H9 (cell line): ENCODE results near the gene ATP5PO. TPM values are rescaled to one million over a fixed set of nuclear protein-coding genes. Genes with fewer than 3 reads are reported as not detected.

Experiments used
- DNase-seq: peaks from one replicate; pipeline ENCODE4 v3.0.0-alpha.2; 2017
- H2AFZ ChIP-seq: one replicate; pipeline ENCODE4 v1.6.1; 2013; ENCODE audit warnings: mild to moderate bottlenecking, low read length, control low read depth, moderate library complexity
- H2AK5ac ChIP-seq: 2 replicates; pipeline ENCODE4 v1.6.1; 2013; ENCODE audit warnings: low read length, control low read depth, mixed read lengths; ENCODE audit not compliant: insufficient read length
- H2BK120ac ChIP-seq: one replicate; pipeline ENCODE4 v1.6.1; 2013; ENCODE audit warnings: low read depth, mild to moderate bottlenecking, low read length, control low read depth, inconsistent platforms; ENCODE audit not compliant: poor library complexity, severe bottlenecking
- H2BK12ac ChIP-seq: 2 replicates; pipeline ENCODE4 v1.6.1; 2013; ENCODE audit warnings: low read length, control low read depth, mixed read lengths, low read depth; ENCODE audit not compliant: insufficient read length
- H2BK15ac ChIP-seq: 2 replicates; pipeline ENCODE4 v1.6.1; 2013; ENCODE audit warnings: low read depth, low read length, control low read depth
- H2BK20ac ChIP-seq: one replicate; pipeline ENCODE4 v1.6.1; 2013; ENCODE audit warnings: low read depth, mild to moderate bottlenecking, low read length, control low read depth, inconsistent platforms; ENCODE audit not compliant: poor library complexity, severe bottlenecking
- H2BK5ac ChIP-seq: 2 replicates; pipeline ENCODE4 v1.6.1; 2013; ENCODE audit warnings: low read length, control low read depth, mixed read lengths; ENCODE audit not compliant: insufficient read length
- H3K14ac ChIP-seq: 2 replicates; pipeline ENCODE4 v1.6.1; 2013; ENCODE audit warnings: low read length, control low read depth; ENCODE audit not compliant: insufficient read depth
- H3K18ac ChIP-seq: 2 replicates; pipeline ENCODE4 v1.6.1; 2013; ENCODE audit warnings: low read depth, mild to moderate bottlenecking, mixed read lengths, low read length, control low read depth; ENCODE audit not compliant: insufficient read length
- H3K23ac ChIP-seq: 2 replicates; pipeline ENCODE4 v1.6.1; 2013; ENCODE audit warnings: low read length, control low read depth, mixed read lengths, low read depth; ENCODE audit not compliant: insufficient read length
- H3K23me2 ChIP-seq: 2 replicates; pipeline ENCODE4 v1.6.1; 2013; ENCODE audit warnings: low read depth, mild to moderate bottlenecking, mixed read lengths, low read length, control low read depth; ENCODE audit not compliant: insufficient read length, poor library complexity, severe bottlenecking
- H3K27ac ChIP-seq: 2 replicates; pipeline ENCODE4 v1.5.1; 2013; ENCODE audit warnings: low read length, control low read depth, mixed read lengths, low read depth; ENCODE audit not compliant: insufficient read length
- H3K27me3 ChIP-seq: 2 replicates; pipeline ENCODE4 v1.6.1; 2013; ENCODE audit warnings: low read length, control low read depth, inconsistent platforms; ENCODE audit not compliant: insufficient read depth
- H3K4ac ChIP-seq: 2 replicates; pipeline ENCODE4 v1.6.1; 2013; ENCODE audit warnings: low read depth, mild to moderate bottlenecking, control low read depth, inconsistent platforms, low read length, moderate library complexity
- H3K4me1 ChIP-seq: 2 replicates; pipeline ENCODE4 v1.6.1; 2013; ENCODE audit warnings: low read length, control low read depth, inconsistent platforms; ENCODE audit not compliant: insufficient read depth
- H3K4me2 ChIP-seq: 2 replicates; pipeline ENCODE4 v1.6.1; 2013; ENCODE audit warnings: low read length, control low read depth, mixed read lengths; ENCODE audit not compliant: insufficient read length, insufficient read depth
- H3K56ac ChIP-seq: 2 replicates; pipeline ENCODE4 v1.6.1; 2013; ENCODE audit warnings: low read depth, mild to moderate bottlenecking, mixed read lengths, low read length, control low read depth; ENCODE audit not compliant: insufficient read length
- H3K79me1 ChIP-seq: 2 replicates; pipeline ENCODE4 v1.6.1; 2013; ENCODE audit warnings: low read depth, mild to moderate bottlenecking, moderate library complexity, low read length, control low read depth, inconsistent platforms; ENCODE audit not compliant: insufficient read depth, poor library complexity, severe bottlenecking
- H3K79me2 ChIP-seq: 2 replicates; pipeline ENCODE4 v1.6.1; 2013; ENCODE audit warnings: low read length, control low read depth, inconsistent platforms; ENCODE audit not compliant: insufficient read depth
- H3K9ac ChIP-seq: 2 replicates; pipeline ENCODE4 v1.6.1; 2013; ENCODE audit warnings: low read length, control low read depth, mixed read lengths; ENCODE audit not compliant: insufficient read length; ENCODE audit errors: extremely low read depth
- H3K9me3 ChIP-seq: one replicate; pipeline ENCODE4 v1.6.1; 2013; ENCODE audit warnings: low read depth, low read length, inconsistent platforms; ENCODE audit not compliant: control insufficient read depth
- H3T11ph ChIP-seq: one replicate; pipeline ENCODE4 v1.6.1; 2013; ENCODE audit warnings: mild to moderate bottlenecking, low read length, control low read depth, inconsistent platforms
- H4K20me1 ChIP-seq: one replicate; pipeline ENCODE4 v1.6.1; 2013; ENCODE audit not compliant: control insufficient read depth, insufficient read length, insufficient read depth
- H4K5ac ChIP-seq: 2 replicates; pipeline ENCODE4 v1.6.1; 2013; ENCODE audit warnings: low read depth, mild to moderate bottlenecking, mixed read lengths, low read length, control low read depth; ENCODE audit not compliant: insufficient read length
- H4K8ac ChIP-seq: replicated peaks from 2 replicates; pipeline ENCODE4 v1.6.1; 2013; ENCODE audit warnings: low read length, control low read depth, mixed read lengths, low read depth; ENCODE audit not compliant: insufficient read length
- H4K91ac ChIP-seq: 2 replicates; pipeline ENCODE4 v1.6.1; 2013; ENCODE audit warnings: low read depth, mild to moderate bottlenecking, moderate library complexity, mixed read lengths, low read length, control low read depth; ENCODE audit not compliant: insufficient read length
- H3K27ac Mint-ChIP-seq, 3 experiments: 2 replicates in 2 of 3; 3 replicates in 1 of 3; pipeline ENCODE4 v1.8.0; 2020 to 2021; ENCODE audit warnings: mixed read lengths in 3 of 3, mild to moderate bottlenecking in 1 of 3, moderate library complexity in 1 of 3
- H3K27me3 Mint-ChIP-seq: 2 replicates; pipeline ENCODE4 v1.8.0; 2021; ENCODE audit warnings: low read depth, mild to moderate bottlenecking, moderate library complexity, mixed read lengths
- H3K36me3 Mint-ChIP-seq, 3 experiments: 2 replicates in 2 of 3; 3 replicates in 1 of 3; pipeline ENCODE4 v1.8.0; 2020 to 2021; ENCODE audit warnings: low read depth in 3 of 3, mixed read lengths in 3 of 3; ENCODE audit not compliant: insufficient read depth in 1 of 3
- H3K4me1 Mint-ChIP-seq, 2 experiments: 2 replicates each; pipeline ENCODE4 v1.8.0; 2020; ENCODE audit warnings: mixed read lengths in 2 of 2
- H3K4me3 Mint-ChIP-seq, 2 experiments: 2 replicates in 1 of 2; 3 replicates in 1 of 2; pipeline ENCODE4 v1.8.0; 2020 to 2021; ENCODE audit warnings: mild to moderate bottlenecking in 2 of 2, mixed read lengths in 2 of 2, moderate library complexity in 1 of 2
- H3K9me3 Mint-ChIP-seq, 2 experiments: 2 replicates in 1 of 2; 3 replicates in 1 of 2; pipeline ENCODE4 v1.8.0; 2020; ENCODE audit warnings: mild to moderate bottlenecking in 2 of 2, mixed read lengths in 2 of 2, moderate library complexity in 1 of 2
- CTCF ChIP-seq: fragments of 200-600 bp; sonication (generic); conservative IDR thresholded peaks from 3 replicates; pipeline ENCODE4 v1.8.0; 2021; ENCODE audit warnings: antibody characterized with exemption, mild to moderate bottlenecking
- WGBS: extraction: QIAGEN DNeasy Blood & Tissue Kit; methylation state at CpG from one replicate; pipeline ENCODE4 v1.1.7; 2013; ENCODE audit warnings: missing lambda C conversion rate, low lambda C conversion rate, mixed read lengths; ENCODE audit not compliant: insufficient read length; ENCODE audit errors: extremely low coverage; 5-methylcytosine and 5-hydroxymethylcytosine counted together
- total RNA-seq: library from RNA; stranded (reverse); gene quantifications from 2 replicates; pipeline ENCODE4 v1.2.1, GENCODE V29; 2021

Gene ATP5PO
- total RNA-seq, 1 experiment from 2014 or later: 275 TPM

GRCh38 chr21:33948951-33949444 lies 33.4 kb upstream of the ATP5PO start:
- Histone ChIP-seq H3K4me2 (peak overlapping the region; percentile 27), H2BK5ac (no peak overlapping the region), H3K27ac (no peak overlapping the region), H4K91ac (peak overlapping the region; percentile 48), H3K4ac (0 out of 2 replicates have a peak overlapping the region, but pooled peaks have one; percentile 14), H3K79me1 (no peaks in the 10 kb centered on the region), H2BK12ac (peak overlapping the region; percentile 40), H3K27me3 (no peaks in the 10 kb centered on the region), H3K79me2 (no peaks in the 10 kb centered on the region), H2BK120ac (no peak overlapping the region), H3K9me3 (no peaks in the 10 kb centered on the region), H2BK20ac (no peak overlapping the region), H3K23ac (no peak overlapping the region), H2AK5ac (no peak overlapping the region), H3K9ac (no peak overlapping the region), H3K14ac (peak overlapping the region; percentile 54; the same call in 1 of the 2 replicates), H3K56ac (no peak overlapping the region), H3K4me1 (peaks cover 15% of the 10 kb centered on the region; the same call in 1 of the 2 replicates), H2BK15ac (no peak overlapping the region), H3T11ph (no peak overlapping the region), H3K18ac (peak overlapping the region; percentile 66), H4K20me1 (no peaks in the 10 kb centered on the region), H2AFZ (no peak overlapping the region), H4K5ac (peak overlapping the region; percentile 7), H4K8ac (no peak overlapping the region), H3K23me2 (peaks cover 3% of the 10 kb centered on the region)
- H3K27me3 Mint-ChIP-seq: peaks cover 6% of the 10 kb centered on the region
- H3K4me1 Mint-ChIP-seq: peaks cover 29 to 31% of the 10 kb centered on the region in 2 experiments
- no peak for TF ChIP-seq CTCF
- no peak overlapping the region for H3K4me3 Mint-ChIP-seq
- DNase-seq: no peak
- H3K9me3 Mint-ChIP-seq: peaks cover 4 to 11% of the 10 kb centered on the region in 2 experiments
- WGBS: no CpG with 5 or more reads among the region's 9 CpGs
- peak overlapping the region in 1 of 3 experiments; percentile 97; a peak in 2 of 7 replicates for H3K27ac Mint-ChIP-seq
- peaks cover 4 to 12% (median 11%) of the 10 kb centered on the region in 3 experiments; a peak in 6 of 7 replicates for H3K36me3 Mint-ChIP-seq
